PC-3 (cell line): ENCODE data around the gene MRM2. TPM values are rescaled to one million over a fixed set of nuclear protein-coding genes. Genes with fewer than 3 reads are reported as not detected.

ENCODE experiments used
- ATAC-seq: fragments of 200-7000 bp; cut with Tn5 transposase; 2 replicates; pipeline ENCODE4 v1.9.1; 2020; ENCODE audit warnings: mild to moderate bottlenecking, moderate library complexity
- BruUV-seq: library from RNA; stranded (reverse); fragments of 400-500 nt; replicated peaks from 2 replicates; lab custom pipeline; 2021; lab: Mats Ljungman, UMichigan
- CTCF ChIA-PET: fragments of 300-600 bp; sonication (Branson Sonifier 250); formaldehyde crosslinking; loops from one replicate; lab custom pipeline; 2022; ENCODE audit warnings: antibody characterized with exemption; lab: Charles Lee
- POLR2A ChIA-PET: fragments of 300-600 bp; sonication (Branson Sonifier 250); formaldehyde crosslinking; loops from one replicate; lab custom pipeline; 2022; ENCODE audit warnings: antibody characterized with exemption; ENCODE audit not compliant: unreplicated experiment; lab: Charles Lee
- DNase-seq: peaks from one replicate; pipeline ENCODE4 v3.0.0-alpha.2; 2015
- H2AFZ ChIP-seq: fragments of 300-600 bp; sonication (generic); 2 replicates; pipeline ENCODE4 v1.6.0; 2016; ENCODE audit warnings: antibody characterized with exemption, low read length
- H3F3A ChIP-seq: fragments of 300-600 bp; sonication (generic); one replicate; pipeline ENCODE4 v1.6.0; 2017; ENCODE audit warnings: antibody characterized with exemption, low read length, control low read depth, mild to moderate bottlenecking; ENCODE audit not compliant: unreplicated experiment
- H3K27ac ChIP-seq: fragments of 300-600 bp; sonication (generic); 2 replicates; pipeline ENCODE4 v1.5.1; 2016; ENCODE audit warnings: mild to moderate bottlenecking, low read length
- H3K27me3 ChIP-seq: fragments of 300-600 bp; sonication (generic); 2 replicates; pipeline ENCODE4 v1.6.1; 2016; ENCODE audit warnings: low read length, mixed read lengths
- H3K36me3 ChIP-seq: fragments of 300-600 bp; sonication (generic); 2 replicates; pipeline ENCODE4 v1.6.1; 2016; ENCODE audit warnings: low read depth, mixed run types, low read length, mixed read lengths
- H3K4me1 ChIP-seq: fragments of 300-600 bp; sonication (generic); 2 replicates; pipeline ENCODE4 v1.5.1; 2016; ENCODE audit warnings: low read length; ENCODE audit not compliant: insufficient read depth
- H3K4me2 ChIP-seq: fragments of 300-600 bp; sonication (generic); 2 replicates; pipeline ENCODE4 v1.6.0; 2016; ENCODE audit warnings: low read length
- H3K4me3 ChIP-seq: fragments of 300-600 bp; sonication (generic); 2 replicates; pipeline ENCODE4 v1.5.1; 2016; ENCODE audit warnings: mild to moderate bottlenecking, low read length, mixed read lengths
- H3K79me2 ChIP-seq: fragments of 300-600 bp; sonication (generic); 2 replicates; pipeline ENCODE4 v1.6.1; 2017; ENCODE audit warnings: low read length, mixed read lengths
- H3K9ac ChIP-seq: fragments of 300-600 bp; sonication (generic); 2 replicates; pipeline ENCODE4 v1.6.0; 2016; ENCODE audit warnings: mild to moderate bottlenecking, low read length
- H3K9me2 ChIP-seq: fragments of 300-600 bp; sonication (generic); replicated peaks from 2 replicates; pipeline ENCODE4 v1.6.1; 2016; ENCODE audit warnings: mixed run types, low read length, mixed read lengths
- H3K9me3 ChIP-seq: fragments of 300-600 bp; sonication (generic); 2 replicates; pipeline ENCODE4 v1.6.1; 2016; ENCODE audit warnings: low read length, mixed read lengths
- H4K20me1 ChIP-seq: fragments of 300-600 bp; sonication (generic); 2 replicates; pipeline ENCODE4 v1.6.1; 2016; ENCODE audit warnings: low read length, mixed read lengths
- EZH2 ChIP-seq: fragments of 300-600 bp; sonication (generic); IDR thresholded peaks from one replicate; pipeline ENCODE4 v1.6.1; 2017; ENCODE audit warnings: antibody characterized with exemption, mild to moderate bottlenecking, low read length; ENCODE audit not compliant: unreplicated experiment
- EZH2phosphoT487 ChIP-seq: fragments of 300-600 bp; sonication (generic); IDR thresholded peaks from 2 replicates; pipeline ENCODE4 v1.6.1; 2018; ENCODE audit warnings: mild to moderate bottlenecking, antibody characterized with exemption, low read length, borderline replicate concordance
- intact Hi-C: fragments of 100-400 bp; cut with micrococcal nuclease; formaldehyde crosslinking; loops from 2 replicates; pipeline ENCODE4 v1.9.0; 2023
- total RNA-seq: library from RNA; depleted of rRNA; stranded (reverse); fragments of >200 nt; gene quantifications from 2 replicates; pipeline ENCODE4 v1.2.3, GENCODE V29; 2014
- TF ChIP-seq, protein P1 (sequence below): fragments of 300-600 bp; sonication (generic); conservative IDR thresholded peaks from 2 replicates; pipeline ENCODE4 v1.5.1; 2017; ENCODE audit warnings: antibody characterized with exemption, low read depth, mild to moderate bottlenecking, low read length

MRM2 gene
- total RNA-seq, 1 experiment from 2014 or later, result 42.6 TPM

GRCh38 chr7:2224491-2224928 lies 17.5 kb downstream of the MRM2 start:
- peaks cover 52% of the 10 kb centered on the region for H3K79me2 ChIP-seq
- CTCF ChIA-PET, result interaction anchor here (0.7 kb wide), 1 partner anchor 124 kb away, joined by 3 read pairs; no protein-coding TSS in a partner anchor

GRCh38 chr7:2223321-2223720 lies 18.7 kb downstream of the MRM2 start:
- Histone ChIP-seq H2AFZ (no peak overlapping the region), H3F3A (no peaks in the 10 kb centered on the region), H3K9ac (no peak overlapping the region), H3K4me3 (no peak overlapping the region), H3K4me2 (no peak overlapping the region), H3K9me3 (no peaks in the 10 kb centered on the region), H3K79me2 (peaks cover 42% of the 10 kb centered on the region), H3K36me3 (peaks cover 28% of the 10 kb centered on the region), H3K27me3 (no peaks in the 10 kb centered on the region), H3K4me1 (peaks cover 27% of the 10 kb centered on the region), H3K9me2 (no peaks in the 10 kb centered on the region), H4K20me1 (no peaks in the 10 kb centered on the region), H3K27ac (no peak overlapping the region)
- DNase-seq, result no peak
- BruUV-seq, result no TSS peak
- intact Hi-C loops, result no loop called here
- ChIA-PET POLR2A (no interaction called here), CTCF (no interaction called here)
- TF ChIP-seq, protein P1, sequence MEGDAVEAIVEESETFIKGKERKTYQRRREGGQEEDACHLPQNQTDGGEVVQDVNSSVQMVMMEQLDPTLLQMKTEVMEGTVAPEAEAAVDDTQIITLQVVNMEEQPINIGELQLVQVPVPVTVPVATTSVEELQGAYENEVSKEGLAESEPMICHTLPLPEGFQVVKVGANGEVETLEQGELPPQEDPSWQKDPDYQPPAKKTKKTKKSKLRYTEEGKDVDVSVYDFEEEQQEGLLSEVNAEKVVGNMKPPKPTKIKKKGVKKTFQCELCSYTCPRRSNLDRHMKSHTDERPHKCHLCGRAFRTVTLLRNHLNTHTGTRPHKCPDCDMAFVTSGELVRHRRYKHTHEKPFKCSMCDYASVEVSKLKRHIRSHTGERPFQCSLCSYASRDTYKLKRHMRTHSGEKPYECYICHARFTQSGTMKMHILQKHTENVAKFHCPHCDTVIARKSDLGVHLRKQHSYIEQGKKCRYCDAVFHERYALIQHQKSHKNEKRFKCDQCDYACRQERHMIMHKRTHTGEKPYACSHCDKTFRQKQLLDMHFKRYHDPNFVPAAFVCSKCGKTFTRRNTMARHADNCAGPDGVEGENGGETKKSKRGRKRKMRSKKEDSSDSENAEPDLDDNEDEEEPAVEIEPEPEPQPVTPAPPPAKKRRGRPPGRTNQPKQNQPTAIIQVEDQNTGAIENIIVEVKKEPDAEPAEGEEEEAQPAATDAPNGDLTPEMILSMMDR, result no peak
- TF ChIP-seq EZH2phosphoT487, result no peak
- no peak for TF ChIP-seq EZH2
- no peak for ATAC-seq

More at GRCh38 chr7:2224491-2224928, 17.5 kb downstream of the MRM2 start:
- H3K9ac ChIP-seq, result peak overlapping the region; percentile 25; the same call in 1 of the 2 replicates
- peak overlapping the region; percentile 93 for H3K27ac ChIP-seq
- H4K20me1 ChIP-seq, result no peaks in the 10 kb centered on the region
- no peaks in the 10 kb centered on the region for H3F3A ChIP-seq
- no peak for ATAC-seq
- H3K9me2 ChIP-seq, result no peaks in the 10 kb centered on the region
- H3K4me3 ChIP-seq, result peak overlapping the region; percentile 41; the same call in 1 of the 2 replicates
- H2AFZ ChIP-seq, result no peak overlapping the region
- H3K4me2 ChIP-seq, result peak overlapping the region; percentile 74
- POLR2A ChIA-PET, result no interaction called here
- peaks cover 27% of the 10 kb centered on the region for H3K4me1 ChIP-seq
- H3K36me3 ChIP-seq, result peaks cover 32% of the 10 kb centered on the region
- H3K9me3 ChIP-seq, result no peaks in the 10 kb centered on the region
- BruUV-seq, result TSS peak; percentile 14
- intact Hi-C loops, result no loop called here
- no peaks in the 10 kb centered on the region for H3K27me3 ChIP-seq
- DNase-seq, result no peak
- TF ChIP-seq, protein P1, result no peak
- TF ChIP-seq EZH2 (no peak), EZH2phosphoT487 (no peak)

DNA sequence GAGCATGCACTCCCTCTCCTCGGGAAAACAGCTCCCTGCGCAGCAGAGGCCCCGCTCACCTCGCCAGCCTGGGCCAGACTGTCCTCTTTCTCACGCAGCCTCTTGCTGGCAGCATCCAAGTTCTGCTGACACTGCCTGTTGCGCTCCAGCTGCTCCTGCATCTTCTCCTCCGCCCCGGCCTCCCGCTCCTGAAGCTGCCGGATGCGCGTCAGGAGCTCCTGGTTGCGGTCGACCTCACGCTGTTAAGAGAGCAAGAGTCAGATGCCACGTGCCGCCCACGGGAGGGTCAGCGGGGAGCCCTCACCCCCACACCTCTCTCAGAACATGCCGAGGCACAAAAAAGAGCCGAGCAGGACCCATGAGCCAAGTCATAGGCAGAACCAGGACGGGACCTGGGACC lies 19.5 kb downstream of the MRM2 start:
- BruUV-seq, result no TSS peak
- Histone ChIP-seq H3K9ac (no peak overlapping the region), H4K20me1 (no peaks in the 10 kb centered on the region), H2AFZ (no peak overlapping the region), H3K9me3 (no peaks in the 10 kb centered on the region), H3F3A (no peaks in the 10 kb centered on the region), H3K9me2 (no peaks in the 10 kb centered on the region), H3K4me3 (no peak overlapping the region), H3K4me1 (peaks cover 27% of the 10 kb centered on the region), H3K4me2 (no peak overlapping the region), H3K79me2 (peaks cover 34% of the 10 kb centered on the region), H3K27me3 (no peaks in the 10 kb centered on the region), H3K36me3 (peaks cover 30% of the 10 kb centered on the region), H3K27ac (no peak overlapping the region)
- no peak for ATAC-seq
- POLR2A ChIA-PET, result no interaction called here
- intact Hi-C loops, result no loop called here
- CTCF ChIA-PET, result no interaction called here
- TF ChIP-seq, protein P1, result no peak
- TF ChIP-seq EZH2phosphoT487 (no peak), EZH2 (no peak)
- no peak for DNase-seq
